LHCN-M2 (cell line): ENCODE measurements around the gene LTBP4. TPM values are rescaled to one million over a fixed set of nuclear protein-coding genes. Genes with fewer than 3 reads are reported as not detected.
"Not testable (repeated sequence)": the region's sequence is repeated elsewhere in the genome, so short reads cannot be mapped to it uniquely, and the experiment has no call there.

Source experiments
- DNase-seq: peaks from one replicate; pipeline ENCODE4 v3.0.0-alpha.2; 2012; ENCODE audit warnings: low read depth
- total RNA-seq: library from RNA; depleted of rRNA; stranded (reverse); fragments of >200 nt; gene quantifications from 2 replicates; pipeline ENCODE4 v1.2.3, GENCODE V29; 2014

The LTBP4 gene
- total RNA-seq, 1 experiment from 2014 or later, result 7.3 TPM

DNA sequence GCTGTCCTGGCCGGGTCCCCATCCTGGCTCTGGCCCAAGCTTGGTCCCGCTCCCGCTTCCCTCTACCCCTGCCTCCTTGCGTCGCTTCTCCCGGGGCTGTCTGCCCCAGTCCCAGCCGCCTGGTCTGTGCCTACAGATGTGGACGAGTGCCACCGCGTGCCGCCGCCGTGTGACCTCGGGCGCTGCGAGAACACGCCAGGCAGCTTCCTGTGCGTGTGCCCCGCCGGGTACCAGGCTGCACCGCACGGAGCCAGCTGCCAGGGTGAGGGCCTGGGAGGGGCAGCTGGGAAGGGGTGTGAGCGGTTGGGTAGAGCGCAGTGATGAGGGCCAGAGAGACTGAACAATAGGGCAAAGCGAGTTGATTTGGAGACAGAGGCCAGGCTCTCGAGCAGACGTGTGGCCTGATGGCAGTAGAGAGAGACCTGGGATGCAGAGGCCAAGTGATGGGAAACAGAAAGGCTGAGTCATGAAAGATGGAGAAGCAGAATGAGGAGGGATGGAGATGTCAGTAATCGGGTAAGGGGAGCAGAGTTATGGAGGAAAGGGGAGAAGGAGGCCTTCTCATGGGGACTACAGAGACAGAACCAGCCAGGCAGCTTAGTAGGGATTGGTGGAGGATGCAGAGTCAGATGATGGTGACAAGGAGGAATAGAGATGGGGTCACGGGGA is 9.4 kb downstream of the LTBP4 start:
- no peak for DNase-seq

GRCh38 chr19:40611096-40611495 is 9.9 kb downstream of the LTBP4 start:
- no peak for DNase-seq

- no peak for DNase-seq
Measured at GRCh38 chr19:40611900-40612698, 10.9 kb downstream of the LTBP4 start.

- no peak for DNase-seq
Measured at GRCh38 chr19:40612831-40613689, 11.9 kb downstream of the LTBP4 start.

GRCh38 chr19:40613690-40614621 is 12.8 kb downstream of the LTBP4 start:
- DNase-seq, result no peak

DNA sequence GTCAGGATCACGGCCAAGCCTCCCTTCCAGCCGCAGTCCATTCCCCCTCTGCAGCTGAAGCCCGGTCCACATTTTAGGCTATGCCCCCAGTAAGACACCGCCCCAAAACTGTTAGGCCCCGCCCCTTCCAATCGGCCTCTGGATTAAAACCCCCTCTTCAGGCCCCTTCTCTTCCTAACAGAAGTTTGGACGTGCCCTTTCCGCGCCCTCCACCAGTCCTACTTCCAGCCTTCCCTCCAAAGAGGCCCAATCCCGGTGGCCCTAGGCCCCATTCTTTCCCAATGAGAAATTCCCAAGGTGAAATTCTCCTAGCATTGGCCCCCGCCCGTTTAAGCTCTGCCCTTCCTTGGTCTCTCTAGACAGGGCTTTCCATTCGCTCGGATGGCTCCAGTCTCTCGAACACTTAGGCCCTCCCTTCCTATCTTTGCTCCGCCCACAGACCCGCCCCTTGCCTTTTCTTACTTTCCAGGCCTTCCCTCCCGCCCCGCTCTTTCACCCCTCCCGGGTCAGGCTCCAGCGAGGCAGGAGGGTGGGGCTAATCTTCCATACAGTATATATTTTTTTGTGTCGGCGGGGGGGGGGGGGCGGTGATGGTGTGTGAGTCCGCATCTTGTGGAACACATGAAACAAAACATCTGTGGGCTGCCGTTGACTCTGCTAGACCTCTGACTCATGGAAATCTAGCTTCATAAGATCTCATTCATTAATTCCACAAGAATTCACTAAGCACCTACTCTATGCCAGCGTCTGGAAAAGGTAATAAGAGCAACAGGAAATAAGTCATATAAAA is 13.6 kb downstream of the LTBP4 start:
- no peak for DNase-seq

GRCh38 chr19:40616178-40616577 is 15.0 kb downstream of the LTBP4 start:
- no peak for DNase-seq

DNA sequence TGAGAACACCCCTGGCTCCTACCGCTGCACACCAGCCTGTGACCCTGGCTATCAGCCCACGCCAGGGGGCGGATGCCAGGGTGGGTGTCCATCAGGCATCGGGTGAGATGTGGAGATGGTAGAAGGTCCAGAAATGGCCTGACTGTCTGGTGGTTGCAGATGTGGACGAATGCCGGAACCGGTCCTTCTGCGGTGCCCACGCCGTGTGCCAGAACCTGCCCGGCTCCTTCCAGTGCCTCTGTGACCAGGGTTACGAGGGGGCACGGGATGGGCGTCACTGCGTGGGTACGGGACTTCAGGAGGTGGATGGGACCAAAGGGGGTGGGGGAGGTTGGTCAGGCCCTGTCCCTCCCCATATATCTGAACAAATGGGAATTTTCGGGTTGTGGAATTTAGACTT is 15.8 kb downstream of the LTBP4 start:
- DNase-seq, result no peak

- DNase-seq, result no peak
Measured at GRCh38 chr19:40617961-40618360, 16.8 kb downstream of the LTBP4 start.

DNA sequence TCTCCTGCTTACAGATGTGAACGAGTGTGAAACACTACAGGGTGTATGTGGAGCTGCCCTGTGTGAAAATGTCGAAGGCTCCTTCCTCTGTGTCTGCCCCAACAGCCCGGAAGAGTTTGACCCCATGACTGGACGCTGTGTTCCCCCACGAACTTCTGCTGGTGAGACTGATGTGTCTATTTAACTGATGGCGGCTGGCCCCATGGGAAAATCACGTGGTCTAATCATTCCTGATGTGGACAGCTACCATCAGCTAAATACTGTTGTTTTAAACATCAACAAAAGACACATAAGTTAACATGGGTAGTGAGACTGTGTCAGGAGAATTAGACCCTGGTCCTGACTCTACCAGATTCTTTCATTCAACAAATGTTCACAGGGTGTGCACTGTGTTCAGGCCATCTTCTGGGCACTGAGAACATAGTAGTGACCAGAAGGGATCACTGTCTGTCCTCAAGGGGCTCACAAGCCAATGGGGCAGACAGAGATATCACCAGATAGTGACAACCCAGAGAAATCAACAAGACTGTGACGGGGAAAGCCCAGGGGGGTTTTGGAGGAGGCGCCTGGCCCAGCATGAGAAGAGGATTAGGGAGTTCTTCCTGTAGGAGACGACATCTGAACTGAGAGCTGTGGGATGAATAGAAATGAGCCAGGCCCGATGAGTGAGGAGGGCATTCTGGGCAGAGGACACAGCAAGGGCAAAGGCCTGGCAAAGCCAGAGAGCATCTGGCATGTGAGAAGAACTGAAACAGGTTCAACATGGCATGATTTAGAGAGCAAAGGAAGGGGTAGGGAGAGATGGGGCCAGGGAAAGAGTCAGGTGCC is 18.4 kb downstream of the LTBP4 start:
- no peak for DNase-seq

DNA sequence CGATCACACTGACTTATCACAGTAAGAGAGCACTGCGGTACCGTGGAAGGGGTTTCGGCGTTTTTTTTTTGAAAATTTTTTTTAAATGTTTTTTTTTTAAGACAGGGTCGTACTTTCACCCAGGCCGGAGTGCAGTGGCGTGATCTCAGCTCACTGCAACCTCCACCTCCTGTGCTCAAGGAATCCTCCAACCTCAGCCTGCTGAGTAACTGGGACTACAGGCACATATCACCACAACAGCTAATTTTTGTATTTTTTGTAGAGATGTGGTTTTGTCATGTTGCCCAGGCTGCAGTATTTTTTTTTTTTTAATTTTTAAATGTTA is 19.0 kb downstream of the LTBP4 start:
- no peak for DNase-seq

GRCh38 chr19:40621283-40621682 is 20.1 kb downstream of the LTBP4 start:
- DNase-seq, result no peak

DNA sequence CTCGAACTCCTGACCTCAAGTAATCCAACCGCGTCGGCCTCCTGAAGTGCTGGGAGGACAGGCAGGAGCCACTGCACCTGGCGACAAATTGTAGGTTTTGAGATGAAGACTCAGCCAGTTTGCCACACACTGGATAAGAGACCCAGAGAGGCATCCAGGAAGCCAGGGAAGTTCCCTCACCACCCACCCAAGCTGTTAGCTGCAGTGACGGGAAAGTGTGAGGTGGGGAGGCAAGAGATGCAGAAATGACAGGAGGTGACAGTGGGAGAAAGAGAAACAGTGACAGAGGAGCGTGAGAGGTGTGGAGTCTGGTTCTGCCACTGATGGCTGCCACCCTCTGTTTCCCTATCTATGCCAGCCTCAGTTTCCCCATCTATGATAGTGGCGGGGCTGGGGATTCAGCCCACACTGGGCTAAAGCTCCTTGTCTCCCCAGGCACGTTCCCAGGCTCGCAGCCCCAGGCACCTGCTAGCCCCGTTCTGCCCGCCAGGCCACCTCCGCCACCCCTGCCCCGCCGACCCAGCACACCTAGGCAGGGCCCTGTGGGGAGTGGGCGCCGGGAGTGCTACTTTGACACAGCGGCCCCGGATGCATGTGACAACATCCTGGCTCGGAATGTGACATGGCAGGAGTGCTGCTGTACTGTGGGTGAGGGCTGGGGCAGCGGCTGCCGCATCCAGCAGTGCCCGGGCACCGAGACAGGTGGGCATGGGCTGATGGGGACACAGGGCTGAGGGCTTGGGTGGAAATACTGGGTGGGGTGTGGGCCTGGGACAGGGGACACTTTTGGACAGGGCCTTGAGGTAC is 21.0 kb downstream of the LTBP4 start:
- DNase-seq, result no peak

DNA sequence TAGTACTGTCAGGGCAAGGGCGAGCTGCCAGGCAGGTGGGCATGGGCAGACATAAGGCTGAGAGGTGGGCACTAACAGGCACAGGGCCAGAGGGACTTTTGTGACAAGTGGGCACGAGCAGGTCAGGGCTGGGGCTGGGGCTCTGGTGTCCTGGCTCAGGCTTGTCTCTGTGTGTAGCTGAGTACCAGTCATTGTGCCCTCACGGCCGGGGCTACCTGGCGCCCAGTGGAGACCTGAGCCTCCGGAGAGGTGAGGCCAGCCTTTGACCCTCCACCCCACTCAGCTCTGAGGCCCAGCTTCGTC is 21.6 kb downstream of the LTBP4 start:
- DNase-seq, result no peak

- DNase-seq, result no peak
Measured at GRCh38 chr19:40623403-40624251, 22.5 kb downstream of the LTBP4 start.

DNA sequence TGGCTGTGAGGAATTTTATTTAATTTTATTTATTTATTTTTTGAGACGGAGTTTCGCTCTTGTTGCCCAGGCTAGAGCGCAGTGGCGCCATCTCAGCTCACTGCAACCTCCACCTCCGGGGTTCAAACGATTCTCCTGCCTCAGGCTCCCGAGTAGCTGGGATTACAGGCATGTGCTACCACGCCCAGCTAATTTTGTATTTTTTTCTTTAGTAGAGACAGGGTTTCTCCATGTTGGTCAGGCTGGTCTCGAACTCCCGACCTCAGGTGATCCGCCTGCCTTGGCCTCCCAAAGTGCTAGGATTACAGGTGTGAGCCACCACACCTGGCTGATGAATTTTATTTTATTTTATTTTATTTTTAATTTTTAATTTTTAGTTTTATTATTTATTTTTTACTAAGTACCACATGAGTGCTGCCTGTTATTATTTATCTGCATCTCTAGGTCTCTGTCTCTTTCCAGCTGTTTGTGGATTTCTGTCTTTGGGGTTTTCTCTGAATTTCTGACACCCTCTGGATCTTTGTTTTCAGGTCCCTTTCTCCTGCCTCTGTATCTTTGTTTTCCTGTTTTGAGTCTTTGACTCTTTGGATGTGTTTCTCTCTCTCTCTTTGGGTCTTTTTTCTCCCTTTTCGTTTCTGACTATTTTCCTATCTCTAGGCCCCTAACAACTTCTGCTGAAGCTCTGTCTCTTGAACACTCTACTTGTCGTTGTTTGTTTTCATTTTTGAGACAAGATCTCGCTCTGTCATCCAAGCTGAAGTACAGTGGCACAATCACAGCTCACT is 23.4 kb downstream of the LTBP4 start:
- DNase-seq, result not testable (repeated sequence)
